ENCODE measurements around the gene SMCO2. TPM values are rescaled to one million over a fixed set of nuclear protein-coding genes. Genes with fewer than 3 reads are reported as not detected.

Gene SMCO2
- total RNA-seq, 2 experiments from 2014 or later = not detected

GRCh38 chr12:27505761-27506160 lies 59.2 kb downstream of the SMCO2 start:
- no peak for TF ChIP-seq EZH2phosphoT487 (IDR thresholded peaks at IDR 0.05; ENCODE audit: borderline replicate concordance, low read depth, low read length)
- TF ChIP-seq, protein P1, sequence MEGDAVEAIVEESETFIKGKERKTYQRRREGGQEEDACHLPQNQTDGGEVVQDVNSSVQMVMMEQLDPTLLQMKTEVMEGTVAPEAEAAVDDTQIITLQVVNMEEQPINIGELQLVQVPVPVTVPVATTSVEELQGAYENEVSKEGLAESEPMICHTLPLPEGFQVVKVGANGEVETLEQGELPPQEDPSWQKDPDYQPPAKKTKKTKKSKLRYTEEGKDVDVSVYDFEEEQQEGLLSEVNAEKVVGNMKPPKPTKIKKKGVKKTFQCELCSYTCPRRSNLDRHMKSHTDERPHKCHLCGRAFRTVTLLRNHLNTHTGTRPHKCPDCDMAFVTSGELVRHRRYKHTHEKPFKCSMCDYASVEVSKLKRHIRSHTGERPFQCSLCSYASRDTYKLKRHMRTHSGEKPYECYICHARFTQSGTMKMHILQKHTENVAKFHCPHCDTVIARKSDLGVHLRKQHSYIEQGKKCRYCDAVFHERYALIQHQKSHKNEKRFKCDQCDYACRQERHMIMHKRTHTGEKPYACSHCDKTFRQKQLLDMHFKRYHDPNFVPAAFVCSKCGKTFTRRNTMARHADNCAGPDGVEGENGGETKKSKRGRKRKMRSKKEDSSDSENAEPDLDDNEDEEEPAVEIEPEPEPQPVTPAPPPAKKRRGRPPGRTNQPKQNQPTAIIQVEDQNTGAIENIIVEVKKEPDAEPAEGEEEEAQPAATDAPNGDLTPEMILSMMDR (conservative IDR thresholded peaks at IDR 0.05; ENCODE audit: low read length) = no peak
- H3K9me2 ChIP-seq (ENCODE audit: insufficient read depth, low read length) = no peaks in the 10 kb centered on the region
- H3K27ac ChIP-seq (ENCODE audit: low read depth, low read length, poor library complexity, severe bottlenecking) = no peak overlapping the region
- H3K79me2 ChIP-seq (ENCODE audit: insufficient read depth, low read depth, low read length) = no peaks in the 10 kb centered on the region
- H3K9me3 ChIP-seq (ENCODE audit: low read length) = no peaks in the 10 kb centered on the region; the same call in 1 of the 2 replicates
- H4K20me1 ChIP-seq (ENCODE audit: insufficient read depth, low read length) = no peaks in the 10 kb centered on the region
- CTCF ChIA-PET (ENCODE audit: unreplicated experiment) = no interaction called here
- POLR2A ChIA-PET = interaction anchor here (0.6 to 1.2 kb wide), 2 partner anchors 11 to 35 kb away, joined by 3 read pairs; no protein-coding TSS in a partner anchor
- no peak overlapping the region for H2AFZ ChIP-seq (ENCODE audit: low read length)
- H3K4me3 ChIP-seq (ENCODE audit: low read depth, low read length, poor library complexity, severe bottlenecking) = no peak overlapping the region
- no TSS peak for BruUV-seq (replicated peaks)
- H3K36me3 ChIP-seq (ENCODE audit: insufficient read depth, low read length) = no peaks in the 10 kb centered on the region
- DNase-seq (ENCODE audit: low spot score) = no peak
- intact Hi-C loops (cut with micrococcal nuclease; ENCODE audit: unreplicated experiment) = no loop called here
- H3K4me2 ChIP-seq (ENCODE audit: low read length) = no peak overlapping the region
- no peaks in the 10 kb centered on the region for H3K4me1 ChIP-seq (ENCODE audit: insufficient read depth, low read length, poor library complexity, severe bottlenecking)

- Histone ChIP-seq H3K9me2 (ENCODE audit: insufficient read depth, low read length) (no peaks in the 10 kb centered on the region), H3K36me3 (ENCODE audit: insufficient read depth, low read length) (no peaks in the 10 kb centered on the region), H3K4me2 (ENCODE audit: low read length) (no peak overlapping the region), H3K9me3 (ENCODE audit: low read length) (no peaks in the 10 kb centered on the region; the same call in 1 of the 2 replicates), H3K4me3 (ENCODE audit: low read depth, low read length, poor library complexity, severe bottlenecking) (no peak overlapping the region), H3K79me2 (ENCODE audit: insufficient read depth, low read depth, low read length) (no peaks in the 10 kb centered on the region), H3K27ac (ENCODE audit: low read depth, low read length, poor library complexity, severe bottlenecking) (no peak overlapping the region), H4K20me1 (ENCODE audit: insufficient read depth, low read length) (no peaks in the 10 kb centered on the region), H3K4me1 (ENCODE audit: insufficient read depth, low read length, poor library complexity, severe bottlenecking) (no peaks in the 10 kb centered on the region), H2AFZ (ENCODE audit: low read length) (no peak overlapping the region)
- intact Hi-C loops (cut with micrococcal nuclease; ENCODE audit: unreplicated experiment) = no loop called here
- POLR2A ChIA-PET = no interaction called here
- CTCF ChIA-PET (ENCODE audit: unreplicated experiment) = no interaction called here
- no TSS peak for BruUV-seq (replicated peaks)
- DNase-seq (ENCODE audit: low spot score) = no peak
- no peak for TF ChIP-seq EZH2phosphoT487 (IDR thresholded peaks at IDR 0.05; ENCODE audit: borderline replicate concordance, low read depth, low read length)
- TF ChIP-seq, protein P1 (conservative IDR thresholded peaks at IDR 0.05; ENCODE audit: low read length) = no peak
These were observed 60.2 kb downstream of the SMCO2 start for GRCh38 chr12:27506645-27507189.

- Histone ChIP-seq H3K79me2 (ENCODE audit: insufficient read depth, low read depth, low read length) (no peaks in the 10 kb centered on the region), H3K9me3 (ENCODE audit: low read length) (no peaks in the 10 kb centered on the region; the same call in 1 of the 2 replicates), H2AFZ (ENCODE audit: low read length) (no peak overlapping the region), H3K4me2 (ENCODE audit: low read length) (no peak overlapping the region), H3K9me2 (ENCODE audit: insufficient read depth, low read length) (no peaks in the 10 kb centered on the region), H3K4me3 (ENCODE audit: low read depth, low read length, poor library complexity, severe bottlenecking) (no peak overlapping the region), H4K20me1 (ENCODE audit: insufficient read depth, low read length) (no peaks in the 10 kb centered on the region), H3K36me3 (ENCODE audit: insufficient read depth, low read length) (no peaks in the 10 kb centered on the region), H3K4me1 (ENCODE audit: insufficient read depth, low read length, poor library complexity, severe bottlenecking) (peaks cover 6% of the 10 kb centered on the region), H3K27ac (ENCODE audit: low read depth, low read length, poor library complexity, severe bottlenecking) (no peak overlapping the region)
- ChIA-PET POLR2A (no interaction called here), CTCF (ENCODE audit: unreplicated experiment) (no interaction called here)
- TF ChIP-seq, protein P1 (conservative IDR thresholded peaks at IDR 0.05; ENCODE audit: low read length) = no peak
- no peak for TF ChIP-seq EZH2phosphoT487 (IDR thresholded peaks at IDR 0.05; ENCODE audit: borderline replicate concordance, low read depth, low read length)
- BruUV-seq (replicated peaks) = no TSS peak
- intact Hi-C loops (cut with micrococcal nuclease; ENCODE audit: unreplicated experiment) = no loop called here
- no peak for DNase-seq (ENCODE audit: low spot score)
These were observed 62.3 kb downstream of the SMCO2 start for GRCh38 chr12:27508736-27509431.
